Muscle layer of duodenum (tissue), 2 donors: ENCODE data around the gene ATP8B3.

Experiments
- H3K27ac ChIP-seq: one replicate; pipeline ENCODE4 v1.7.0; 2013; ENCODE audit warnings: mild to moderate bottlenecking, low read length
- H3K27me3 ChIP-seq: one replicate; pipeline ENCODE4 v1.7.0; 2013; ENCODE audit warnings: low read depth, mild to moderate bottlenecking, control low read depth, low read length
- H3K36me3 ChIP-seq, 2 donors: one replicate each; pipeline ENCODE4 v1.7.0; 2013; ENCODE audit warnings: low read length in 2 of 2, control low read depth in 1 of 2, mild to moderate bottlenecking in 1 of 2; ENCODE audit not compliant: insufficient read depth in 2 of 2, control insufficient read depth in 1 of 2
- H3K4me1 ChIP-seq, 2 donors: one replicate each; pipeline ENCODE4 v1.7.0; 2013; ENCODE audit warnings: low read length in 2 of 2, mild to moderate bottlenecking in 2 of 2, control low read depth in 1 of 2, moderate library complexity in 1 of 2; ENCODE audit not compliant: insufficient read depth in 2 of 2, control insufficient read depth in 1 of 2
- H3K4me3 ChIP-seq, 2 donors: one replicate each; pipeline ENCODE4 v1.7.0; 2013; ENCODE audit warnings: low read length in 2 of 2, low read depth in 1 of 2, mild to moderate bottlenecking in 1 of 2
- H3K9me3 ChIP-seq, 2 donors: one replicate each; pipeline ENCODE4 v1.7.0; 2013; ENCODE audit warnings: low read length in 2 of 2, control low read depth in 1 of 2, mild to moderate bottlenecking in 1 of 2; ENCODE audit not compliant: control insufficient read depth in 1 of 2
- donor health status: healthy.

ATP8B3 gene

DNA sequence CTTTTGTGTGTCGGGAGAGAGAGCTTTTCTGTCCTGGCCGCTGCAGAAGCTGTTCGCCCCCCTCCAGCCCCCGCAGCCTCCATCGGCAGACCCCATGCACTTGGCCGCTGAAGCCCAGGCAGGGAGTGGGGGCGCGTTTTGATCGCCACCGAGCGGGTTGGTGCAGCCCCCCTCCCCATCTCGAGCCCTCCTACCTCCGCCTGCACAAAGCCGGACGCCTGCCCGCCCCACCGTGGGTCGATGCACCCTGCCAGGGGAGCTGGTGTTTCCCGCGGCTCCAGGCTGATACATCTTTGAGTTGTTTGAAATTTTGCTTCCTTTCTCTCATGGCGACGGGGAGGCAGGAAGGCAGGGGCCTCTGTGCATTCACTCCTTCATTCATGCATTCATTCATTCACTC, 75.1 kb downstream of the ATP8B3 start:
- peaks cover 8% of the 10 kb centered on the region for H3K27me3 ChIP-seq
- no peaks in the 10 kb centered on the region for H3K36me3 ChIP-seq
- no peak overlapping the region for H3K4me3 ChIP-seq
- no peak overlapping the region for H3K27ac ChIP-seq
- no peaks in the 10 kb centered on the region for H3K4me1 ChIP-seq
- peaks cover 0 to 5% of the 10 kb centered on the region in 2 donors for H3K9me3 ChIP-seq

DNA sequence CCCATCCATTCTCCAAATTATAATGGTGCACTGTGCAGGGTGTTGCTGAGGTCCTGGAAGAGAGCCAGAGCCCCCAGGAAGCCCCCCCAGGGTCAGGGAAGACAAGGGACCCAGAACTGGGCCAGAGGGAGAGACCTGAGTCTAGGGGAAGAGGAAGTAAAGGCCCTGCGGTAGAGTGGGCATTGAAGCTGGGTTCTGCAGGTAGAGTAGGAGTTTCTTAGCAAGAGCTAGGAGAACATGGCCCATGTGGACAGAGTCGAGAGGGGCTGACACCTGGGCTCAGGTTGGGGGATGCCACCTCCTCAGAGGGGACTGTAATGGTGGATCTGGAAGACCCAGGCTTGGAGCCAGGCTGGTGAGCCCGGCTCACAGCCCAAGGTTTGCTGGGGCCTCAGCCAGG, 75.8 kb downstream of the ATP8B3 start:
- Histone ChIP-seq H3K9me3 (peaks cover 0 to 5% of the 10 kb centered on the region in 2 donors), H3K4me3 (no peak overlapping the region), H3K4me1 (no peaks in the 10 kb centered on the region), H3K27ac (no peak overlapping the region), H3K36me3 (no peaks in the 10 kb centered on the region), H3K27me3 (peaks cover 8% of the 10 kb centered on the region)

- Histone ChIP-seq H3K9me3 (no peaks in the 10 kb centered on the region), H3K4me1 (no peaks in the 10 kb centered on the region), H3K4me3 (no peak overlapping the region), H3K27me3 (peaks cover 9% of the 10 kb centered on the region), H3K27ac (no peak overlapping the region), H3K36me3 (no peaks in the 10 kb centered on the region)
These were observed 77.6 kb downstream of the ATP8B3 start for GRCh38 chr19:1734321-1734966.
